Endothelial cell of hepatic sinusoid (primary cell): ENCODE measurements around the gene ATP11B.

ENCODE experiments used
- in situ Hi-C: cut with HindIII; loops from 2 replicates; pipeline ENCODE4 v1.10.0; 2017; ENCODE audit warnings: low sequenced_read_pairs

ATP11B gene

DNA sequence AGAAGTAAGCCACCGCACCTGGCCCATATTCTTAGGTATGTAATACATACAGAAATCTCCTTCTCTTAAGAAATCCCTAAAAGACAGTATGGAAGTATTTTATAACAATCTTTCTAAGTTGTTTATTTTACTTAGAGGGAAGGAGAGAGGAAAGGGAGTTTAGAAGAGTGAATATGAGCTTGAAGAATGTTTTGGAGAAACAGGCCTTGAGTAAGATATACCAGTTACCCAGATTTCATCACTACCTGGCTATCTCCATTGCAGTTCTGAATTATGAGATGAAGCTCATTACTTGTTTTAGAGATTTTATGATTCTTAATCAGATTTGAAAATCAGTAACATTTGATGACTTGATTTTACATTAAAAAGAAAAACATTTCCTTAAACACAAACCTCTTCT lies 115.2 kb downstream of the ATP11B start:
- in situ Hi-C loops: no loop called here

DNA sequence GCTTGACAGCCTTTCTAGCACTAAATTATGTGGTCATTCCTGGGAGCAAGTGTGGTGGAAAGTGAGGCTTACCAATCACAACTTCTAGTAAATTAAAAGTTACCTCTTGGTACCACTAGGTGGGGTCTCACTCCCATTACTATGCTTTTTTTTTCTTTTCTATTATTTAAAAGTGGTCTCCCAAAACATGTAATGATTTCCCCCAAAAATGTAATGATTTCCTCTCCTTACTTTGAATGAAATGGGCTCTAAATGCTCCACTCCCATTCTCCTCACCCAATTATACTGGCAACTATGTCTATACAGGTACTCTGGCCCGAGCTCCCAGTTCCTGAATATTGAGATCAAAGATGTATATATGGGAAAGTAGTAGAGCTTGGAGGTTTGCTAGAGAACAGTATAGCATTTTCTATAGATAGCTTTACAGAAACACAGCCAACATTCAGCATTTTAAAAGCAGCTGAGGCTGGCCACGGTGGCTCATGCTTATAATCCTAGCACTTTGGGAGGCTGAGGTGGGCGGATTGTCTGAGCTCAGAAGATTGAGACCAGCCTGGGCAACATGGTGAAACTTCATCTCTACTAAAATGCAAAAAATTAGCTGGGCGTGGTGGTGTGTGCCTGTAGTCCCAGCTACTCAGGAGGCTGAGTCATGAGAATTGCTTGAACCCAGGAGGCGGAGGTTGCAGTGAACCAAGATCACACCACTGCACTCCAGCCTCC lies 116.2 kb downstream of the ATP11B start:
- in situ Hi-C loops: no loop called here

GRCh38 chr3:182910936-182911781 lies 117.9 kb downstream of the ATP11B start:
- in situ Hi-C loops: no loop called here

GRCh38 chr3:182911782-182912111 lies 118.4 kb downstream of the ATP11B start:
- in situ Hi-C loops: no loop called here

DNA sequence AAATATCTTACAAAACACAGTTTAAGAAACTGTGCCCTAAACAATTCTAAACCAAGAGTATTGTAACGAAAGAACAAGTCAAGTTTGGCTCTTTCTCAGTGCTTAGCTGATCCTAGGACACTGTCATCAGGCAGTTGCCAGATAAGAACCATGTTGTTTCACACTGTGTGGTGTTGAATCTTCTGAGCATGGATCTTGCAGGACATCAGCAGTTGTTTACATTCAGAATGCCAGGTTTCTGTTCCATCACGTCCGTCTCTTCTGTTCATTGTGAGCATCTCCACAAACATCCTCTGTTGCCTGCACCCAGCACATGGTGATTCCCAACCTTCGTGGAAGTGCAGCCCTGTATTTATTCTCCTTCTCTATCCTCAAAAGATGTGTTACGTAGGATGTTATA lies 119.2 kb downstream of the ATP11B start:
- in situ Hi-C loops: no loop called here

DNA sequence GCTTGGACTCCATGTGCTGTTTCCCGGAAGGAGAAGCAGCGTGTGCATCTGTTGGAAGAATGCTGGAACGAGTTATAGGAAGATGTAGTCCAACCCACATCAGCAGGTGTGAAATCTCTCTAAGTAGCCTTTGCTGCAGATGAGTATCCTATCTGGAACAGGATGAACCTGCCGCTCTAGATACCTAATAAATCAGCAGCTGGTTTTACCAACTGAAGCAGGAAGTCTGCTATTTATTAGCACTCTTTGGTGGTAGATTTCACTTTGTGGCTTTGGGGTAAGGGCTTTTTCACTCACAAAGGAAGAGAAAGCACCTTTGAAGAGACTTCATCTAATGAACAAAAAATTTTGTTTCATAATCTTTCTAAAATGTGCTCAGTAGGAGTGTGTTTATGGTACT lies 120.6 kb downstream of the ATP11B start:
- in situ Hi-C loops: no loop called here

DNA sequence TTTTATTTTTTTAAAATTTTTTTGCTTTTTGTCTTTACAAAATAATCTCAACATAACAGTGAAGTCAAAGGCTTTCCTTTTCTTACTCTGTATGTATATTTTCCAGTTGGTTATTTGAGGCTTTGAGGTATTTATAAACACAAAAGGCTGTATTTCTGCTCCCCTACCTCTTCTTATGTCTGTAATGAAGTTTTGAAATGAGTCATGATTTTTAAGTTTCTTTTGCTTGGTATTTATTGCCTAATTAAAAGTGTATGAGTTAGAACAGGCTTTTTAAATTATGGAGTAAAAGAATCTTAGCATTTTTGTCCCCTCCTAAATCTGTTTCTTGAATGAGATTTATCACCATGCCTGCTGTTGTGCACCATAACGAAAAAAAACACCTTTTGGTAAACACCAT lies 121.0 kb downstream of the ATP11B start:
- in situ Hi-C loops: no loop called here

GRCh38 chr3:182917134-182917533 lies 123.8 kb downstream of the ATP11B start:
- in situ Hi-C loops: no loop called here

DNA sequence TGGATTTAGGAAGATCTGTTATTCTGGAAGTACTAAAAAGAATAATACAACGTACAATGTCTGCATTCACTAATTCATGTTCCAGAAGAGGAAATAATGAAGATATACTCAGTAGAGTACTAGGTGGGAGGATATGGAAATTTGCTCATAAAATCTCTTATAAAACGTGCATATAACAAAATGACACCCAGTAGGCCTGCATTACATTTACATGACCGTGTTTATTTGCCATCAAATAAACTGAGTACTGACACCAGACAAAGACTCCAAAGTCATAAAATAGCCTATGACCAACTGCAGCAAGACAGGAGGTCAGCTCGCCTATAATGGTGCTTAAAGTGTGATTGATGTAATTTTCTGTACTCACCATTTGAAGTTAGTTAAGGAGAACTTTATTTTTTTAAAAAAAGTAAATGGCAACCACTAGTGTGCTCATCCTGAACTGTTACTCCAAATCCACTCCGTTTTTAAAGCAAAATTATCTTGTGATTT lies 126.6 kb downstream of the ATP11B start:
- in situ Hi-C loops: no loop called here

DNA sequence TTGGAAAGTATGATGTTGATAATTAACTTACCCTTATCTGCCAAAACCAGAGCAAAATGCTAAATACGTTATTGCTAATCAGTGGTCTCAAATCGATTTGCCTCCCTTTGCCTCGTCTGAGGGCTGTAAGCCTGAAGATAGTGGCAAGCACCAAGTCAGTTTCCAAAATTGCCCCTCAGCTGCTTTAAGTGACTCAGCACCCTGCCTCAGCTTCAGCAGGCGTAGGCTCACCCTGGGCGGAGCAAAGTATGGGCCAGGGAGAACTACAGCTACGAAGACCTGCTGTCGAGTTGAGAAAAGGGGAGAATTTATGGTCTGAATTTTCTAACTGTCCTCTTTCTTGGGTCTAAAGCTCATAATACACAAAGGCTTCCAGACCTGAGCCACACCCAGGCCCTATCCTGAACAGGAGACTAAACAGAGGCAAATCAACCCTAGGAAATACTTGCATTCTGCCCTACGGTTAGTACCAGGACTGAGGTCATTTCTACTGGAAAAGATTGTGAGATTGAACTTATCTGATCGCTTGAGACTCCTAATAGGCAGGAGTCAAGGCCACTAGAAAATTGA lies 127.3 kb downstream of the ATP11B start:
- in situ Hi-C loops: no loop called here

DNA sequence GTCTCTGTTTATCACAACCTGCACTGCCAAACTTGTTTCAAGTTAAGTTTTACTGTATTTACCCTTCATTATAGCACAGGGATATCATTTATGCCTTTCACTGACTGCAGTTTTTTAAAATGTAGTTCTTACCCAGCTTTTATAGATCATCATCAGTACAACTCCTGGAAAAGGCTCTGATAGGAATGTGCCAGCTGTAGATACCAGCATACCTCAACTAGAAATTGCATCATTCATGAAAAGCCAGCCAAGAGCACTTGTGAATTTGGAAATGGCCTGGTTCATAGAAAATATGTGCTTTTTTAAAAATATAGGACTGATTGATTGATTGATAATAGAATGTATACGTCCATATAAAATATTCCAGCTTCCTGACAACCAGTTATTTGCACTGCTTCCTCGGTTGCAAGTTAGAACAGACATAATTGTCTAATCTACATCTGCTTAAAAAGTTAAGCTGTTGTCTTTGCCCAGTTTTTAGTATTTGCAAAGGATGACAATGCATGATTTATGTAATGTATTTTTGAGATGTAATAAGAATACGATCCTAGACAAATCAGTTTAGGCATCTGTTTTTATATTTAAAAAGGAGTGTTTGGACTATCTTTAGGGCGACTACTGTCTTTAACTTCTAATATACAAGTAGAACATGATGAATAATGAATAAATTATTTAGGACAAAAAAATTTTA lies 128.5 kb downstream of the ATP11B start:
- in situ Hi-C loops: no loop called here

DNA sequence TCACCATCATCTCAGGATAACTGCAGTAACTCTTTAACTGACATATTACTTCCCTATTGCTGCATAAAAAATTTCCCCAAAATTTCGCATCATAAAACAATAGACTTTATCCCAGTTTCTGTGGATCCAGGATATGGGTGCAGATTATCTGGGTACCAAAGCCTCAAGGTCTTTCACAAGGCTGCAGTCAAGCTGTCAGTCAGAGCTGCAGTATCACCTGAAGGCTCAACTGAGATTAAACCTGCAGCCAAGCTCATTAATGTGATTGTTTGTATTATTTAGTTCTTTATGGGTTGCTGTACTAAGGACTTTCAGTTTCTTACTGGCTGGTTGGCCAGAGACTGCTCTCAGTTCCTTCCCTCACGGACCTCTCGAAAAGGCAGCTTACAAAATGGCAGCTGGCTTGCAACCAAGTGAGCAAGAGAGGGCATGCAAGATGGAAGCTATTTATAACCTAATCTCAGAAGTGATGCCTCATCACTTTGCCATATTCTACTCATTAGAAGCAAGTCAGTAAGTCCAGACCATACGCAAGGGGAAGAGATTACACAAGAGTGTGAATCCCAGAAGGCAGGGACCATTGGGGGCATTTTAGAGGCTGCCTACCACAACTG lies 132.1 kb downstream of the ATP11B start:
- in situ Hi-C loops: no loop called here

DNA sequence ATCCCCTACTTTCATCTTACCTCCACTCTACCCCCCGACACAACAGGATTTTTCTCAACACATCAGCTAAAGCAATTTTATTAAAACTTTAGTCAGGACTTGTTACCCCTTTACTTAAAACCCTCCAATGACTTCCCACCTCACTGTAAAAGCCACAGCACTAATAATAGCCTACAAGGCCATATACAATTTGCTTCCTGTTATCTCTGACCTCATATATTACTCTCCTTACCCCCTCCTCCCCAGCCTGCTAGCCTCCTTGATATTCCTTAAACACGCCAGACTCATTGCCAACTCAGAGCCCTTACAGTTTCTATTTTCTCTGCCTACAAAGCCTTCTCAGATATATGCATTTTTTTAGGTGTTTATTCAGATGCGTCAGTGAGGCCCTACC lies 132.6 kb downstream of the ATP11B start:
- in situ Hi-C loops: no loop called here

DNA sequence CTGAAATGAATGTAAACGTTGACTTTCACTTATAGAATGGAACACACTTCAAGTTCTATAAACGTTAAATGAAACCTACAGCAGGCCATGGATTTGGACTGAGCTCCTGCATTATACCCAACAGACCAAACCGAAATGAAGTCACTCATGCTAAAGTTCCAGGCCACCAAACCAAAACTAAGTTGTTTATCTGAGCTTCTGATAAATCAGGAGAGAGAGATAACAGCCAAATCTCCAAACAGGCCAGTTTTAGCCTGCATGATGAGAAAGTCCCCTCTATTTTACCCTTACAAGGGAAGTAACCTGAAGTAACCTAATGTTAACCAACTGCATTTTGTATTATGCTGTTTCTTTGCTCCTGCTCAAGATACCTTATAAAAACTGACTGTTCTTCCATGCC lies 142.5 kb downstream of the ATP11B start:
- in situ Hi-C loops: no loop called here

DNA sequence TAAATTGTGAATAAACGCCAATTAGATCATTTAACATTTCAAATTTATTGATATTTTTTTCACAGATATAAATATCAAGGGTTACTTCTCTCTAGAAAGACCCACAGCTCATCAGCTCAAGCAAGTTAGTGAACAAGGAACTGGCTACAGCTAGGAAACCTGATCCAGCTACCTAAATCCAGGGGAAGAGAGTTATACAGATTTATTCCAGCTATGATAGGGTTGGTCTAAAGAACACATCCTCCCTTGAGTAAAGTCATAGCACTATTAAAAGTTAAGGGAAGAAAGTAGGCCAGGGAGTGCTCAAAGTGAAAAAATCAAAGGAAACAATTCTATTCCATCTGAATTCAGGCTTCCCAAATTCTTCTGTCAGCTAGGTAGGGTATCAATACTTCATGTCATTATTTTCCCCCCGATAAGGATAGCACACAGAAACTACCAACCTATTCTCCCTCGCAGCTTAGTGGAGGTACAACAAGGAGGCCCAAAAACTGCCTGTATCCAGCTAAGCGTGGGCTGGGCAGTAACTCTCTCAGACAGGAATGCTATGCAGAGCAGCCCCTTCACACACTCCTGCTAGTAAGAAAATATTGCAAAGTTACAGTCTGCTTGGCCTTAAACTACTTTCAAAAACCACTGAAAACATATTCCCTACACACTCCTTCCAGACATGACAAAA lies 143.1 kb downstream of the ATP11B start:
- in situ Hi-C loops: no loop called here

DNA sequence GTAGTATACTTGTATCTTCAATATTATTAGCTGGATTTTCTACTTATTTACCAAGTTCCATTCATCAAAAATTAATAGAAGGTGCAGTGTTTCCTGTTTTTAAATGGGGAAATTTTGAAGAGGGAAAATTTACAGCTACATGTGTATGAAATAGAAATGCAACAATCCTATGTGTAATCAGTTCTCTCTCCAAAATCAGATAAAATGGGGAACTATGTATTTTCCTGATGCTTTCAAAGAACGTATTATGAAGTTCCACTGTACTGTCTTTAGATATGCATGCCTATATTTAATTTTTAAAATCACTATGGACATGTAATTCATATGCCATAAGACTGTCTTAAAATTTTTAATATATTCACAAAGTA lies 143.6 kb downstream of the ATP11B start:
- in situ Hi-C loops: no loop called here

GRCh38 chr3:182937293-182938051 lies 144.2 kb downstream of the ATP11B start:
- in situ Hi-C loops: no loop called here

- in situ Hi-C loops: no loop called here
Measured at GRCh38 chr3:182940266-182940808, 147.0 kb downstream of the ATP11B start.

DNA sequence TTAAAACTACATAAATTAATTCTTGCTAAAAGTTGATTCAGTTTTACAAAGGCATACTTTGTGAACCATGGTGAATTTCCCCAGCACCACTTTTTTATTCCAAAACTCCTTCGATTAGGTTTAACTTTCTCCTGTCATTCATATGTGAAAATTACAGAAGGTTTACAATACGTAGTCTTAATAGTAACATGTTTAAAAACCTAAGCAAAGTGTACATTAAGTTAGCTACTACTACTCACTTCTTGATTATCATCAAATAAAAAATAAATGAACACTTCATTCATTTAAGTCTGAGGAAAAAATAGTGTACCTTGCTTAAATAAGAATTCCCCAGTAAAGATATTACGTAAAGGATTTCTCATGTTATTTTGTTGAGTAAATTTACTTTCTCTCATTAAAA lies 148.4 kb downstream of the ATP11B start:
- in situ Hi-C loops: no loop called here
